SK-N-SH treated with all-trans-retinoic acid at 6 μM for 48 hours (cell line): ENCODE data around the gene VPS41.

Experiments
- ATAC-seq: fragments of 200-7000 bp; cut with Tn5 transposase; 3 replicates; pipeline ENCODE4 v1.9.1; 2020; ENCODE audit warnings: mild to moderate bottlenecking, moderate library complexity
- ARNTL ChIP-seq: fragments of 450-650 bp; formaldehyde crosslinking; IDR thresholded peaks from 2 replicates; pipeline ENCODE4 v1.5.0; 2020; ENCODE audit warnings: low read depth, mild to moderate bottlenecking, moderate library complexity, borderline replicate concordance
- BACH2 ChIP-seq: fragments of 250-450 bp; sonication (Bioruptor Pico); IDR thresholded peaks from 2 replicates; pipeline ENCODE4 v1.9.0; 2021; ENCODE audit warnings: mild to moderate bottlenecking, borderline replicate concordance
- CREB5 ChIP-seq: fragments of 250-450 bp; sonication (Bioruptor Pico); IDR thresholded peaks from 2 replicates; pipeline ENCODE4 v1.5.1; 2020; ENCODE audit warnings: low read depth, mild to moderate bottlenecking, moderate library complexity
- CSDC2 ChIP-seq: fragments of 250-450 bp; sonication (Bioruptor Pico); IDR thresholded peaks from 2 replicates; pipeline ENCODE4 v1.5.0; 2020; ENCODE audit warnings: mild to moderate bottlenecking, moderate library complexity
- GLIS3 ChIP-seq: fragments of 250-450 bp; sonication (Bioruptor Pico); IDR thresholded peaks from 2 replicates; pipeline ENCODE4 v1.5.0; 2020; ENCODE audit warnings: mild to moderate bottlenecking, moderate library complexity
- OSR1 ChIP-seq: fragments of 250-450 bp; sonication (Bioruptor Pico); IDR thresholded peaks from 2 replicates; pipeline ENCODE4 v1.8.0; 2022; ENCODE audit warnings: moderate library complexity, mild to moderate bottlenecking, inconsistent platforms
- PATZ1 ChIP-seq: fragments of 250-450 bp; sonication (Bioruptor Pico); IDR thresholded peaks from 2 replicates; pipeline ENCODE4 v1.8.0; 2020; ENCODE audit warnings: mild to moderate bottlenecking, moderate library complexity, borderline replicate concordance
- POU6F1 ChIP-seq: fragments of 250-450 bp; sonication (Bioruptor Pico); IDR thresholded peaks from 2 replicates; pipeline ENCODE4 v1.8.0; 2021; ENCODE audit warnings: low read depth, mild to moderate bottlenecking, moderate library complexity, borderline replicate concordance
- PPARA ChIP-seq: fragments of 250-450 bp; sonication (Bioruptor Pico); IDR thresholded peaks from 2 replicates; pipeline ENCODE4 v1.5.0; 2020; ENCODE audit warnings: mild to moderate bottlenecking, borderline replicate concordance
- RARB ChIP-seq: fragments of 250-450 bp; sonication (Bioruptor Pico); IDR thresholded peaks from 2 replicates; pipeline ENCODE4 v1.8.0; 2021; ENCODE audit warnings: mild to moderate bottlenecking, moderate library complexity
- SNAI2 ChIP-seq: fragments of 250-450 bp; sonication (Bioruptor Pico); IDR thresholded peaks from 2 replicates; pipeline ENCODE4 v1.5.0; 2020; ENCODE audit warnings: mild to moderate bottlenecking, moderate library complexity
- TCF4 ChIP-seq: fragments of 250-450 bp; sonication (Bioruptor Pico); IDR thresholded peaks from 2 replicates; pipeline ENCODE4 v1.8.0; 2021; ENCODE audit warnings: mild to moderate bottlenecking, moderate library complexity, borderline replicate concordance
- TOX ChIP-seq: fragments of 250-450 bp; sonication (Bioruptor Pico); IDR thresholded peaks from 2 replicates; pipeline ENCODE4 v1.8.0; 2021; ENCODE audit warnings: mild to moderate bottlenecking, moderate library complexity, borderline replicate concordance
- ZC3H10 ChIP-seq: fragments of 250-450 bp; sonication (Bioruptor Pico); IDR thresholded peaks from 2 replicates; pipeline ENCODE4 v1.5.1; 2021; ENCODE audit warnings: mild to moderate bottlenecking, moderate library complexity
- ZFP3 ChIP-seq: fragments of 250-450 bp; sonication (Bioruptor Pico); IDR thresholded peaks from 2 replicates; pipeline ENCODE4 v1.5.0; 2020; ENCODE audit warnings: mild to moderate bottlenecking, moderate library complexity
- ZFP30 ChIP-seq: fragments of 450-650 bp; formaldehyde crosslinking; IDR thresholded peaks from 2 replicates; pipeline ENCODE4 v1.5.0; 2022; ENCODE audit warnings: mild to moderate bottlenecking, moderate library complexity
- ZNF70 ChIP-seq: fragments of 450-650 bp; formaldehyde crosslinking; IDR thresholded peaks from 2 replicates; pipeline ENCODE4 v1.5.0; 2020; ENCODE audit warnings: mild to moderate bottlenecking, moderate library complexity
- TF ChIP-seq, protein P1 (sequence below): fragments of 250-450 bp; sonication (Bioruptor Pico); IDR thresholded peaks from 2 replicates; pipeline ENCODE4 v1.5.0; 2020; ENCODE audit warnings: mild to moderate bottlenecking, moderate library complexity

The VPS41 gene

GRCh38 chr7:38753347-38753746 is 155.6 kb downstream of the VPS41 start:
- no peak for ATAC-seq
- no peak for TF ChIP-seq OSR1 (CRISPR knock-in tag)
- no peak for TF ChIP-seq GLIS3 (CRISPR knock-in tag)
- TF ChIP-seq ZFP3 (CRISPR knock-in tag) = no peak
- TF ChIP-seq POU6F1 (CRISPR knock-in tag) = no peak
- TF ChIP-seq RARB (CRISPR knock-in tag) = no peak
- TF ChIP-seq BACH2 (CRISPR knock-in tag) = no peak

GRCh38 chr7:38751416-38751815 is 157.6 kb downstream of the VPS41 start:
- no peak for TF ChIP-seq ZC3H10
- no peak for TF ChIP-seq PATZ1 (CRISPR knock-in tag)
- TF ChIP-seq OSR1 (CRISPR knock-in tag) = no peak
- TF ChIP-seq BACH2 (CRISPR knock-in tag) = no peak
- no peak for TF ChIP-seq CREB5 (CRISPR knock-in tag)
- TF ChIP-seq ZFP3 (CRISPR knock-in tag) = no peak
- TF ChIP-seq ZNF70 = no peak
- TF ChIP-seq, protein P1, sequence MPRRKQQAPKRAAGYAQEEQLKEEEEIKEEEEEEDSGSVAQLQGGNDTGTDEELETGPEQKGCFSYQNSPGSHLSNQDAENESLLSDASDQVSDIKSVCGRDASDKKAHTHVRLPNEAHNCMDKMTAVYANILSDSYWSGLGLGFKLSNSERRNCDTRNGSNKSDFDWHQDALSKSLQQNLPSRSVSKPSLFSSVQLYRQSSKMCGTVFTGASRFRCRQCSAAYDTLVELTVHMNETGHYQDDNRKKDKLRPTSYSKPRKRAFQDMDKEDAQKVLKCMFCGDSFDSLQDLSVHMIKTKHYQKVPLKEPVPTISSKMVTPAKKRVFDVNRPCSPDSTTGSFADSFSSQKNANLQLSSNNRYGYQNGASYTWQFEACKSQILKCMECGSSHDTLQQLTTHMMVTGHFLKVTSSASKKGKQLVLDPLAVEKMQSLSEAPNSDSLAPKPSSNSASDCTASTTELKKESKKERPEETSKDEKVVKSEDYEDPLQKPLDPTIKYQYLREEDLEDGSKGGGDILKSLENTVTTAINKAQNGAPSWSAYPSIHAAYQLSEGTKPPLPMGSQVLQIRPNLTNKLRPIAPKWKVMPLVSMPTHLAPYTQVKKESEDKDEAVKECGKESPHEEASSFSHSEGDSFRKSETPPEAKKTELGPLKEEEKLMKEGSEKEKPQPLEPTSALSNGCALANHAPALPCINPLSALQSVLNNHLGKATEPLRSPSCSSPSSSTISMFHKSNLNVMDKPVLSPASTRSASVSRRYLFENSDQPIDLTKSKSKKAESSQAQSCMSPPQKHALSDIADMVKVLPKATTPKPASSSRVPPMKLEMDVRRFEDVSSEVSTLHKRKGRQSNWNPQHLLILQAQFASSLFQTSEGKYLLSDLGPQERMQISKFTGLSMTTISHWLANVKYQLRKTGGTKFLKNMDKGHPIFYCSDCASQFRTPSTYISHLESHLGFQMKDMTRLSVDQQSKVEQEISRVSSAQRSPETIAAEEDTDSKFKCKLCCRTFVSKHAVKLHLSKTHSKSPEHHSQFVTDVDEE (CRISPR knock-in tag) = no peak
- TF ChIP-seq POU6F1 (CRISPR knock-in tag) = no peak
- no peak for TF ChIP-seq CSDC2
- TF ChIP-seq PPARA (CRISPR knock-in tag) = no peak
- TF ChIP-seq TCF4 (CRISPR knock-in tag) = no peak
- no peak for ATAC-seq

DNA sequence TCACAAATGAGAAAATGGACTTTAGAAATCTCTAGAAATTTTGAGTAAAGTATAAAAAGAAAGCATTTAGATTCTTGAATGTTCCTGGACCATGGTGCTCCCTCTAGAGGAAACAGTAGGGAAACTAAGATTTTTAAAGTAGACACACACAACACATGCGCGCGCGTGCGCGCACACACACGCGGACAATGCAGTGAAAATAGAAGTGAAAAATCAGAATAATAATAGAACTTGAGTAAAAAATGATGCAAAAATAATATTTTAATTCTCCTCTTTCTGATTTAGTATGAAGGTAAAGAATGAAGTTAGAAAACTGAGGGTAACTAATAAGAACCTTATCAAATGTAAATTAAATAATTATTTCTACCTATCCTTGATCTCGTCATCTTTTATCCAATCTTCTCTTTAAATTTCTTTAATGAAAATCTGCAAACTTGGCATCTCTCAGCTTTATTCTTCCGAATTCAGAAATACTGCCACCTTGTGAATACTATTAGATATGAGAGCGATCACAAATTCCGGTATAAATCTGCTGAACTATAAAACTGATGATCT is 160.9 kb downstream of the VPS41 start:
- no peak for TF ChIP-seq CSDC2
- no peak for TF ChIP-seq CREB5 (CRISPR knock-in tag)
- TF ChIP-seq ZFP30 (CRISPR knock-in tag) = no peak
- no peak for TF ChIP-seq OSR1 (CRISPR knock-in tag)
- no peak for TF ChIP-seq POU6F1 (CRISPR knock-in tag)
- TF ChIP-seq SNAI2 (CRISPR knock-in tag) = no peak
- TF ChIP-seq ZNF70 = no peak
- TF ChIP-seq PATZ1 (CRISPR knock-in tag) = no peak
- no peak for TF ChIP-seq TOX
- TF ChIP-seq ZFP3 (CRISPR knock-in tag) = no peak
- TF ChIP-seq TCF4 (CRISPR knock-in tag) = no peak
- no peak for TF ChIP-seq ARNTL (CRISPR knock-in tag)
- no peak for TF ChIP-seq PPARA (CRISPR knock-in tag)
- ATAC-seq = peak; percentile 65; the same call in 2 of the 3 replicates
